HUES48 (cell line): ENCODE data around the gene PER3.

Source experiments
- H3K27ac ChIP-seq: one replicate; pipeline ENCODE4 v1.7.0; 2013; ENCODE audit warnings: low read depth, low read length, inconsistent platforms
- H3K27me3 ChIP-seq: 2 replicates; pipeline ENCODE4 v1.6.1; 2013; ENCODE audit warnings: mild to moderate bottlenecking, low read length; ENCODE audit not compliant: control insufficient read depth, insufficient read depth
- H3K36me3 ChIP-seq: 2 replicates; pipeline ENCODE4 v1.6.1; 2013; ENCODE audit warnings: low read length; ENCODE audit not compliant: control insufficient read depth, insufficient read depth
- H3K4me1 ChIP-seq: 2 replicates; pipeline ENCODE4 v1.6.1; 2013; ENCODE audit warnings: mild to moderate bottlenecking, low read length; ENCODE audit not compliant: control insufficient read depth, insufficient read depth
- H3K4me3 ChIP-seq: 2 replicates; pipeline ENCODE4 v1.5.1; 2013; ENCODE audit warnings: mild to moderate bottlenecking, low read depth, low read length
- H3K9ac ChIP-seq: 2 replicates; pipeline ENCODE4 v1.6.1; 2013; ENCODE audit warnings: mild to moderate bottlenecking, low read depth, low read length, moderate library complexity
- H3K9me3 ChIP-seq: 2 replicates; pipeline ENCODE4 v1.6.1; 2013; ENCODE audit warnings: low read length; ENCODE audit not compliant: control insufficient read depth, insufficient read depth

PER3 gene

DNA sequence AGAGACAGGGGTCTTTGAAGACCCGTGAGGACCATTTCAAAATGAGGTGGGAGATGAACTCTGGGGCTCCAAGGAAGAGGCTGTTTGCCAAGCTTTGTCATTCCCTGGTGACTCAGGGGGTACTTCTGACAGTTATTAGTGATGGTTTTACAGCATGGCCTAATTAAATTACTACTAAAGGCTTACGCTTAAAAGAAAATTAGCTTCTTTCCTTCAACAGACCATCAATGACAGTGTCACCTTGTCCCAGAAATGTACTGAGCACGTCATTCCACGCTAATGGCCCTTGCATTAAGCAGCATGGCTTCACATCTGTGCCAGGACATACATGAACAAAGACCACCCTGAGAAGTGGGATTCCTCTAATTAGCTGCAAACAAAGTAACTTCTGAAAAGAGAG lies 73.9 kb downstream of the PER3 start:
- H3K27ac ChIP-seq = no peak overlapping the region
- H3K9me3 ChIP-seq = no peaks in the 10 kb centered on the region
- peaks cover 3% of the 10 kb centered on the region; the same call in 1 of the 2 replicates for H3K4me1 ChIP-seq
- no peak overlapping the region for H3K9ac ChIP-seq
- no peaks in the 10 kb centered on the region for H3K27me3 ChIP-seq
- H3K36me3 ChIP-seq = no peaks in the 10 kb centered on the region
- H3K4me3 ChIP-seq = no peak overlapping the region

DNA sequence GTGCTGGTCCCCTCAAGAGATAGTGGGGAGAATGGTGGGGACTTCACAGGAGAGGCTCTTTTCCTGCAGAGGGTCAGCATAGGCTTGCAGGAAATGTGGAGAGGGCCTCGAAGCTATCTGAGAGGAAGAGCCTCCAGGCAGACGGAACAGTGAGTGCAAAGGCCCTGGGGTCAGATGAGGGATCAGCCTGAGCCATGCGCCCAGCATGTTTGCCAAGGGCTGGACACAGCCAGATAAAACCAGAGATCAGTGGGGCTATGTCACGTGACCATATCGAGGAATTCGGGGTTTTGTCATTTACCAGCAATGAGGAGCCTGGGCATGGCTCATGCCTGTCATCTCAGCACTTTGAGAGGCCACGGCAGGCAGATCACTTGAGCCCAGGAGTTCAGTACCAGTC lies 75.3 kb downstream of the PER3 start:
- Histone ChIP-seq H3K27me3 (no peaks in the 10 kb centered on the region), H3K36me3 (no peaks in the 10 kb centered on the region), H3K27ac (no peak overlapping the region), H3K4me3 (no peak overlapping the region), H3K9ac (no peak overlapping the region), H3K4me1 (no peaks in the 10 kb centered on the region), H3K9me3 (no peaks in the 10 kb centered on the region)

DNA sequence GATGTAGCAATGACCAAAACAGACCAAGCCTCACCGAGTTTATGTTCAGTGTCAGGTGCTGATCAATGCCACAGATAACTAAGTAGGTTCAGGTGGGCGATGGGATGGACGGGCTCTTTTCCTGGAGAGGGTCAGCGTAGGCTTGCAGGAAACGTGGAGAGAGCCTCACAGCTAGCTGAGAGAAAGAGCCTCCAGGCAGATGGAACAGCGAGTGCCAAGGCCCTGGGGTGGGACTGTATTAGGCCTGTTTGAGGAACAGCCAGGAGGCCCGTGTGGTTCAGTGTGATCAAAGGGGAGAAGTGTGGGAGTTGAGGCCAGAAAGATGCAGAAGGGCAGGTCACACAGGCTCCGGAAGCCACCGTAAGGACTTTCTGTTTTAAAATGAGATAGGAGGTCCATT lies 76.0 kb downstream of the PER3 start:
- H3K27ac ChIP-seq = no peak overlapping the region
- no peaks in the 10 kb centered on the region for H3K27me3 ChIP-seq
- no peaks in the 10 kb centered on the region for H3K36me3 ChIP-seq
- no peaks in the 10 kb centered on the region for H3K9me3 ChIP-seq
- H3K9ac ChIP-seq = no peak overlapping the region
- H3K4me3 ChIP-seq = no peak overlapping the region
- H3K4me1 ChIP-seq = no peaks in the 10 kb centered on the region

DNA sequence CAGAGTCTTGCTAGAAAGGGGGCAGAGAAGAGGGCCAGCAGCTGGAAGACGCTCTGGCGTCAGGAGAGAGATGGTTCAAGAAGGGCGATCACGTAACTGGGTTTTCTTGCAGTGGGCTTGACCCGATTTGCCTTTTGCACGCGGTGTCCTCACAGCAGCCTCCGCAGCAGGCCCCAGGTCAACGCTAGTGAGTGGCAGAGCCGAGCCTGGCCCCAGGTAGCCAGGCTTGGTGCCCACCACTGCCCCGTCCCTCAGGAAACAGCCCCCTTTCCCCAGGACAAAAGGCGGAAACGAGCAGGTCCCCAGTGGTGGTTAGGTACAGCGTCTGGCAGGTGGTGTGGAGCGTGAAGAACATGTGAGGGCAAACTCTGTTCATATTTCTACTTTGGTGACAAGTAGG lies 77.4 kb downstream of the PER3 start:
- Histone ChIP-seq H3K27me3 (no peaks in the 10 kb centered on the region), H3K4me3 (no peak overlapping the region), H3K9ac (no peak overlapping the region), H3K27ac (no peak overlapping the region), H3K36me3 (no peaks in the 10 kb centered on the region), H3K4me1 (no peaks in the 10 kb centered on the region), H3K9me3 (no peaks in the 10 kb centered on the region)

DNA sequence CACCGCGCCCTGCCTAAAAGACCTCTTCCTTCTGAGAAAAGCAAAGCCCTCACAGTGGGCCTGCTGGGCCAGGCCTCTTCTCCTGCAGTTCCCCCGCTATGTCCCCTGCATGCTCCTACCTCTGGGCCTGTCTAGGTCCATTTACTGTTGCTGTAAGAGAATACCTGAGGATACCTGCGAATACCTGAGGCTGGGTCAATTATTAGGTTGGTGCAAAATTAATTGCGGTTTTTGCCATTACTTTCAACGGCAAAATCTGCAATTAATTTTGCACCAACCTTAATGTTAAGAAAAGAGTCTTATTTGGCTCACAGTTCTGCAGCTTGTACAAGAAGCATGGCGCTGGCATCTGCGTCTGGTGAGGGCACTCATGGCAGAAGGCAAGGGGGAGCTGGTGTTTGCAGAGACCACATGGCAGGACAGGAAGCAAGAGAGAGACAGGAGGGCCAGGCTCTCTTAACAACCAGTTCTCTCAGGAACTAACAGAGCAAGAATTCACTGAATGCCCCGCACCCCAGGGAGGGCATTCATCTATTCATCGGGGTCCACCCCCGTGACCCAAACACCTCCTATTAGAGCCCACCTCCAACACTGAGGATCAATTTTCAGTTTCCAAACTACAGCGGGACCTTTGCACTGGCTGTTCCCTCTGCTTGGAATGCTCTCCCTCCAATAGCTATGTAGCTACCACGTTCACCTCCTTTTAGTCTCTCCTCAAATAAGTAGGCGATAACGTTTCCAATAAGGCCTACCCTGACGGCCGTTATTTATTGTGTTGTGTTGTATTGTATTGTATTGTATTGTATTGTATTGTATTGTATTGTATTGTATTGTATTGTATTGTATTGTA lies 78.3 kb downstream of the PER3 start:
- no peaks in the 10 kb centered on the region for H3K4me1 ChIP-seq
- no peak overlapping the region for H3K4me3 ChIP-seq
- H3K27me3 ChIP-seq = no peaks in the 10 kb centered on the region
- H3K36me3 ChIP-seq = no peaks in the 10 kb centered on the region
- no peaks in the 10 kb centered on the region for H3K9me3 ChIP-seq
- no peak overlapping the region for H3K9ac ChIP-seq
- no peak overlapping the region for H3K27ac ChIP-seq

DNA sequence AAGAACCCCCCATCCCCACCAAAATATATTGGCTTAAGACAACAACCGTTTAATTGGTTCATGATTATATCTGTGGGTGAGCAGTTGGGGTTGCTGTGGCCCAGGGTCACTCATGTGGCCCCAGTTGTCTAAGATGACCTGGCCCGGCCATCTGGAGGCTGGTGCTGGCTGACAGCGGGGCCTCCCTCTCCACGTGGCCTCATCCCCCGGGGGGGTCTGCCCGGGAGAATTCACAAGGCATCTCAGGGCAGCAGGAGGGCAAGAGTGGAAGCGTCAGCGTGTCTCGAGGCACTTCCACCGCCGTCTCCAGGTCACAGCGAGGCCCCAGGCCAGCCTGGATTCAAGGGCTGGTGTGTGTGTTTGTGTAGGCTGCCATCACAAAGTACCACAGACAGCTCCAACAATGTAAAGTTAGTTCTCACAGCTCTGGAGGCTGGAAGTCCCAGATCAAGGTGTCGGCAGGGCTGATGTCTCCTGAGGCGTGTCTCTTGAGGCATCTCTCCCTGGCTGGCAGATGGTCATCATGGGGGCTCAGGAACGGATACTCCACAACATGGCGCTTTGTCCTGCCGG lies 79.8 kb downstream of the PER3 start:
- Histone ChIP-seq H3K36me3 (no peaks in the 10 kb centered on the region), H3K4me3 (no peak overlapping the region), H3K9ac (no peak overlapping the region), H3K4me1 (no peaks in the 10 kb centered on the region), H3K27ac (no peak overlapping the region), H3K9me3 (no peaks in the 10 kb centered on the region), H3K27me3 (no peaks in the 10 kb centered on the region)

DNA sequence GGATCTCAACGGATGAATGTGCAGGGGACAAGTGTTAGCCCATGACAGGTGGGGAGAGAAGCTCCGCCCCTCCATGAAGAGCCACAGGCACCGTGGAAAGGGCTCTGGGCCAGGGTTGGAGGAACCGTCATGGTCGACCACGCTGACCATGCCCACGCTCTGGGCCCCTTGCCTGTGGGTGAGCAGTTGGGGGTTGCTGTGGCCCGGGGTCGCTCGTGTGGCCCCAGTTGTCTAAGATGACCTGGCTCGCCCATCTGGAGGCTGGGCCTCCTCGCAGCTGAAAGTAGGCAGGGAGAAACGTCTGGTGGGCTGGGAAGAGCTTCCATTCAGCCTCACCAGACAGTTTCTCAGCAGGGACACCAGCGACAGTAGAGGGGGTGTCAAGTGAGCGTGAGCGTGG lies 81.9 kb downstream of the PER3 start:
- H3K27ac ChIP-seq = no peak overlapping the region
- no peaks in the 10 kb centered on the region for H3K9me3 ChIP-seq
- no peaks in the 10 kb centered on the region for H3K36me3 ChIP-seq
- H3K4me3 ChIP-seq = no peak overlapping the region
- no peak overlapping the region for H3K9ac ChIP-seq
- no peaks in the 10 kb centered on the region for H3K4me1 ChIP-seq
- H3K27me3 ChIP-seq = no peaks in the 10 kb centered on the region

DNA sequence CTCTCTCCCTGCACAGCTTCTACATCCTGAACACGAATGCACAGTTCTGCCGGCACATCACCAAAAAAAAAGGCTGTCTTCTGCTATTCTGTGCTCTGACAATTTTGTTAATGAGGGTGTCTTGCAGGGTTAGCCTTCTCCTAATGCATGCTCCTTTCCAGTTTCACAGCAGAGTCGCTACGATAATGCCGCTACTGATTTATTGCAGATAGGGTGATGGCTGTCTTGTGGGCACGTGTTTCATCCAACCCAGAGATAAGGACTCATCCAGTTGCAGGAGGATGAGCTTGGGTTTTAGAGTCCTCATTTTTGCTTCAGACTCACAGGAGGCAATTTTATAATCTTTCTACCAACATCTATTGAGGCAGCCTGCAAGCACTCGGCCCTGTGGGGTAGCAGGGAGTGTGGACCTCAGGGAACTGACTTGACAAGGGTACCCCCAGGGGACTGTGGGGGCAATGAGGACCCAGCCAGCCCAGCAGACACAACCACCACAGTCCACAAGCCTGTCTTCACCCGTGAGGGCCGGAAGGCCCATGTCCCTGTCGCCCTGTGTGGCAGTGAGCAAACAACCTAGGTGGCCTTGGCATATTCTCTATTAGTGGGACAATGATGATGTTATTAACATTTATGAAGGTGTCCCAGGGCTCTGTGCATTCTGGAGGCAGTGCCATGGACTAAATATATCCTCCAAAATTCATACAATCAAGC lies 84.1 kb downstream of the PER3 start:
- Histone ChIP-seq H3K27ac (no peak overlapping the region), H3K27me3 (no peaks in the 10 kb centered on the region), H3K36me3 (no peaks in the 10 kb centered on the region), H3K4me3 (no peak overlapping the region), H3K9me3 (no peaks in the 10 kb centered on the region), H3K4me1 (no peaks in the 10 kb centered on the region), H3K9ac (no peak overlapping the region)

DNA sequence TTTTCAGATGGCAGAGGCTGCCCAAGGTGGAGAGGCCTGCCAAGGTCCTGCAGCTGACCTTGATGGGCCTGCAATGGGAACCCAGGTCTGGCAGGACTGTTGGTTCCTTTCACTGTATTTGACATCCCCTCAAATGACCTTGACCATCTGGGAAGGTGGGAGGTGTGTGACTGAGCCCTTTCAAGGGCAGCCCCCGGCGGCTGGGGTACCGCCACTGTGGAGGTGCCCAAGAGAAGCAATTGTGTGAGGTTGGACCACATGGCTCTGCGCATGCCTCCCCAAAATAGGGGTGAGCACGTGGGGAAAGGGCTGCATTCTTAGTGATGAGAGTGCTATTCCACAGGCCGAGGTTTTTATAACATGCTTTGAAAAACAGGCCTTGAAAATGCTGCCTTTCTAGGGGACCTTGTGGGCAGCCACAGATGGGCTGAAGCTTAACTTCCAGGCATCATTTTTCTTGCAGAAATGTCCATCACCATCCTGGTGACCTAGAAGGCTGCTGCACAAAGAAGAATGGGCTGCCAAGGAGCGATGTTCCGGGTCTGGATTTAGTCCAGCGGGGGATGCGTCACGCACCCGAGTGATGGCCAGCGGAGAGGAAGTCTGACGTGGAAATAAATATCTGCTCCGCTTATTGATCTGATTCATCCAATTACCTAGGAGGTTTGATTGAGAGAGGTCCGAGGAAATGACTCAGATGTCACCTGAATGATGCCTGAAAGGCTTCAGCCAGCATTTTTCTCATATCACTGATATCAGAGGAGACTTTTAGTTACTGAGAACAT lies 85.2 kb downstream of the PER3 start:
- Histone ChIP-seq H3K36me3 (no peaks in the 10 kb centered on the region), H3K27me3 (no peaks in the 10 kb centered on the region), H3K27ac (no peak overlapping the region), H3K9ac (no peak overlapping the region), H3K4me1 (no peaks in the 10 kb centered on the region), H3K4me3 (no peak overlapping the region), H3K9me3 (no peaks in the 10 kb centered on the region)

DNA sequence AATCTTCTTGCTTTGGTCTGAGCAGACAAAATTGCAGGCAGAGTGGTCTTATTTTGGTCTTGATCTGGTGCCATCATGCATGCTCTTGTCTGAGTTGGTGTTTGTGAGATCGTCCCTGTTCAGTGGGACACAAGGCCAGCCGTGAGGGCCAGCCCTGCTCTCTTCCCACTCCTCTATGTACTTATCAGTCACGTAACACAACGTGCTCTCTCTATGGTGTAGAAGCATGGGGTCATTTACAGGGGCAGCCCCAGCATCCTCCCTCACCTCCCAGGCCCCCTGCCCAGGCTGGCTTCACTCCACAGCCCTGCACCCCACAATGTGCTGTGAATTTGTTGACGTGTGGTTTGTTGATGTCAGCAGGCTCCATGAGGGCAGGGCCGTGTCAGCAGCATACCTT lies 87.0 kb downstream of the PER3 start:
- no peaks in the 10 kb centered on the region for H3K36me3 ChIP-seq
- H3K9me3 ChIP-seq = no peaks in the 10 kb centered on the region

More for the DNA sequence above, 87.0 kb downstream of the PER3 start:
- Histone ChIP-seq H3K9ac (no peak overlapping the region), H3K27me3 (no peaks in the 10 kb centered on the region), H3K4me3 (no peak overlapping the region), H3K27ac (no peak overlapping the region), H3K4me1 (no peaks in the 10 kb centered on the region)
